Fibroblast of the aortic adventitia (primary cell): ENCODE data around the gene CTIF. TPM values are rescaled to one million over a fixed set of nuclear protein-coding genes. Genes with fewer than 3 reads are reported as not detected.

ENCODE experiments used
- DNase-seq: peaks from one replicate; pipeline ENCODE4 v3.0.0-alpha.2; 2010; ENCODE audit warnings: low read depth
- H3K4me3 ChIP-seq: 2 replicates; pipeline ENCODE4 v1.5.1; 2011; ENCODE audit warnings: low read depth, mild to moderate bottlenecking, control low read depth, low read length, moderate library complexity
- small RNA-seq: library from RNA; depleted of rRNA; stranded (forward); fragments of <200 nt; gene quantifications from one replicate; pipeline ENCODE3, GENCODE V24; 2012
- total RNA-seq: library from RNA; depleted of rRNA; stranded (reverse); fragments of >200 nt; gene quantifications from 2 replicates; pipeline ENCODE4 v1.2.3, GENCODE V29; 2012; ENCODE audit warnings: low replicate concordance
- TF ChIP-seq, protein P1 (sequence below): IDR thresholded peaks from 2 replicates; pipeline ENCODE4 v1.5.1; 2011; ENCODE audit warnings: mild to moderate bottlenecking, low read length, control low read depth, inconsistent platforms; ENCODE audit not compliant: insufficient read depth

Gene CTIF
- total RNA-seq, 1 donor = 29.0 TPM

DNA sequence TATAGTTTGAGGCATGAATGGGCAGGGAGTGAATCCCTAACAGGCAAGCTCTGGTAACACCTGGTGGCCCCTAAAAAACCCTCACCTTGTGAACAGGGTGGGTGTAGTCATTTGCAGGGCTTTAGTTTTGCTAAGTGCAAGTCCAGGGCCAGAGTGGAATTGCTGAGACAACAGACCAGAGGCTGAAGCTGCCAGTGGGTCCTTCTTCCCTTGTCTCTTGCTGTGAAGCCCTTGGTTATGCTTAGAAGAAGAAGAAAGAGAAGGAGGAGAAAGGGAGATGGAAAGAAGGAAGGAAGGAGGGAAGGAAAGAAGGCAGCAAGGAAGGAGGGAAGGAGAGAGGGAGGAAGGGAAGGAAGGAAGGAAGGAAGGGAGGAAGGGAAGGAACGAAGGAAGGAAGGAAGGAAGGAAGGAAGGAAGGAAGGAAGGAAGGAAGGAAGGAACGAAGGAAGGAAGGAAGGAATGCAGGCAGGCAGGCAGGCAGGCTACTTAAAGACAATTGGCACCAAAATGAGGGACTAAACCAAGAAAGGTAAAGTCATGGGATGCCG is 366.1 kb downstream of the CTIF start:
- H3K4me3 ChIP-seq = no peak overlapping the region
- DNase-seq = no peak
- TF ChIP-seq, protein P1, sequence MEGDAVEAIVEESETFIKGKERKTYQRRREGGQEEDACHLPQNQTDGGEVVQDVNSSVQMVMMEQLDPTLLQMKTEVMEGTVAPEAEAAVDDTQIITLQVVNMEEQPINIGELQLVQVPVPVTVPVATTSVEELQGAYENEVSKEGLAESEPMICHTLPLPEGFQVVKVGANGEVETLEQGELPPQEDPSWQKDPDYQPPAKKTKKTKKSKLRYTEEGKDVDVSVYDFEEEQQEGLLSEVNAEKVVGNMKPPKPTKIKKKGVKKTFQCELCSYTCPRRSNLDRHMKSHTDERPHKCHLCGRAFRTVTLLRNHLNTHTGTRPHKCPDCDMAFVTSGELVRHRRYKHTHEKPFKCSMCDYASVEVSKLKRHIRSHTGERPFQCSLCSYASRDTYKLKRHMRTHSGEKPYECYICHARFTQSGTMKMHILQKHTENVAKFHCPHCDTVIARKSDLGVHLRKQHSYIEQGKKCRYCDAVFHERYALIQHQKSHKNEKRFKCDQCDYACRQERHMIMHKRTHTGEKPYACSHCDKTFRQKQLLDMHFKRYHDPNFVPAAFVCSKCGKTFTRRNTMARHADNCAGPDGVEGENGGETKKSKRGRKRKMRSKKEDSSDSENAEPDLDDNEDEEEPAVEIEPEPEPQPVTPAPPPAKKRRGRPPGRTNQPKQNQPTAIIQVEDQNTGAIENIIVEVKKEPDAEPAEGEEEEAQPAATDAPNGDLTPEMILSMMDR = no peak

DNA sequence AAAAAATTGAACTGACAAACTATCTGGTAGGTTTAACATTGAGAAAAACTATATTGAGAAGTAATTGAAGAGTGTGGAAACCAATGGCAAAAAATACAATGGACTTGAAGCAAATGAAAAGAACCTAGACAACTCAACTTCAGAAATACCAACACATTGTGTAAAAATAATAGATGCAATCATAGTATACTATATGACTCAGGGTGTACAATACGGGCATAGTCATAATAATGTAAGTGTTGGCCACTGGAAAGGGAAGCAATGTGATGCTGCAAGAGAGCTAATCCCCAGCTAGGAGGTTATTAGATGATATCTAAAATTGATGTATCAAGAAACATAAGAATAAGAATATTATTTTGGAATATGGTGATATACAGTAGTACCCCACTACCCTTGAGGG is 366.7 kb downstream of the CTIF start:
- H3K4me3 ChIP-seq = no peak overlapping the region
- DNase-seq = no peak
- TF ChIP-seq, protein P1 = no peak

DNA sequence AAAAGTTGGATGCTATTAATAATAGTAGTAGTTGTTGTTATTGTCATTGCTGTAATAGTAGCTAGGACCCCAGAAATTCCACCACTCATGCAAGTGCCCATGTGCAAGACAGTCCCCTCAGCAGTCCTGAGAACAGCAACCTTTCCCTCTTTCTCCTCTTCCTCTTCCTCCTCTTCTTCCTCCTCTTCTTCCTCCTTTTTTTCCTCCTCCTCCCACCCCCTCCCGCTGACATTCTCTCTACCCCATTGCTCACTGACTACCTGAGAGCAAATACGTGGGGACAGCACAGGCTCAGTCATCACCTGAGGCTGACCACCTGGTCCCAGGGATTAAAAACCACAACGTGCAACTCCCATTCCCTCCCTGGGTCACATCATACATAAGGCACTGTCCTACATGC is 370.1 kb downstream of the CTIF start:
- no peak for DNase-seq
- TF ChIP-seq, protein P1 = no peak
- H3K4me3 ChIP-seq = no peak overlapping the region

DNA sequence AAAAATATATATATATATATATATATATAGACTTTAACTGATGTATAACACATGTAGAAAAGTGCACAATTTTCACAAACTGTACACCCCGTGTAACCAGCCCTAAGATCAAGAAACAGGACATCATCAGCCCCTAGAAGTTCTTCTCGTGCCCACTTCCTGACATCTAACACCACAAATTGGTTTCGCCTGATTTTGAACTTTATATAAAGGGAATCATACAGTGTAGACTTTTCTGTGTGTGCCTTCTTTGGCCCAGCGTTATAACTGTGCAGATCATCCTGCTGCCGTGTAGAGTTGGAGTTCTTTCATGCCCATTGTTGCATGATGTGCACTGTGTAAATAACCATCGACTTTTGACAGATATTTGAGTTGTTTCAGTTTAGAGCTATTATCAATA is 370.9 kb downstream of the CTIF start:
- TF ChIP-seq, protein P1 = no peak
- no peak overlapping the region for H3K4me3 ChIP-seq
- DNase-seq = no peak

DNA sequence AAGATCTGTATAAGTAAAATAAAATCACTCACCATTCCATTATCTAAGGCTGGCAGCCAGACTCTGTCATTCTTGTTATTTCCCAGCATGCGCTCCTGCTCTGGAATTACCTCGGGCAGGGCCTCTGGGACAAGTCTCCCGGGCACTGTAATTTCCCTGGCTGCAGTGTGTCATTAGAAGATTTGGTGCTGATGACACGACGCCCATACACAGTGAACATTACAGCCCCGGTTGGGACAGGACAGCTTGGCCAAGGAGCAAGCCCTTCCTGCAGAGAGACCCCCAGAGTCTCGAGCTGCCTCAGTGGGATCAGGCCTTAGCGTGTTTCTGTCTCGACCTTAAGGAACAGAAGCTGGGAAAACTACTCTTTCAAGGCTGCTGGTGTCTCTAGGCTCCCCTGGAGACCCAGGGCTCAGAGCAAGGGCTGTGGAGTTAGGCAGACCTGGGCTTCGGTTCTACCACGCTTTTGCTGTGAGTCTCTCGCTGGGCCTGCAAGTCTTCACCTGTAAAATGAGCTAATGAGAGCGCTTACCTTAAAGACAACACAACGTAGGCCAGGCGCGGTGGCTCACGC is 372.2 kb downstream of the CTIF start:
- no peak for DNase-seq
- TF ChIP-seq, protein P1 = no peak
- H3K4me3 ChIP-seq = no peak overlapping the region

Small RNA genes lying within 50 kb of the gene (small RNA-seq; reads per million reads assigned to genes)
- gene MIR4743 = not detected

Other genes with a start within 250 kb of the CTIF start
- 0.09 and 0.41 TPM in 2 replicates for gene ZBTB7C, start 129.6 kb upstream of the CTIF start, total RNA-seq